ENCODE data around the gene ALKBH5. TPM values are rescaled to one million over a fixed set of nuclear protein-coding genes. Genes with fewer than 3 reads are reported as not detected.

ALKBH5 gene
- total and polyA plus RNA-seq, 10 of the 15 experiments (the other 5 are each of a cell fraction or from before 2014, with no cell fraction given) = 13.7 to 99.9 (median 52.4) TPM

DNA sequence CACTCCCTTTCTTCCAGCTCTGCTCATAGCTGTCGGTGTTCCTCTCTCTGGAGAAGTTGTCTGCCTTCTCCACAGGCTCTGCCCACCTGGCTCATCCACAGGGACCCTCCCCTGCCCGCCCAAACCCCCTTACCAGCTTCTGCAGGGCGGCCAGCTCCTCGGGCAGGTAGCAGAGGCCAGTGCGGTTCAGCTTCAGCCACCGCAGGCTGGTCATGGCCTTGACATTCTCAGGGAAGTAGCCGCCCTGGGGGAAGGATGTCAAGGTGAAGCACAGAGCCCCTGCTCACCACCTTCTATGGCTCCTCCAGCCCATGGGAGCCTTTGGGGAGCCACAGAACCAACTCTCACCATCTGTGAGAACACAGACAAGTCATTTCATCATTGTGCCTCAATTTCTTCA is 73.1 kb downstream of the ALKBH5 start:
- Histone ChIP-seq H3K27me3 (replicated peaks in 1 of 2; ENCODE audit: control insufficient read depth in 2 of 2, insufficient read depth in 2 of 2, low read length in 1 of 2) (no peaks in the 10 kb centered on the region), H4K20me1 (ENCODE audit: control insufficient read depth, insufficient read depth) (no peaks in the 10 kb centered on the region), H3K4me1 (ENCODE audit: control insufficient read depth, insufficient read depth, low read length) (peaks cover 18% of the 10 kb centered on the region), H3K27ac (ENCODE audit: control insufficient read depth, insufficient read depth) (no peak overlapping the region), H3K9ac (ENCODE audit: control insufficient read depth, insufficient read depth, low read length) (no peak overlapping the region; the same call in 1 of the 2 replicates), H3K79me2 (ENCODE audit: control insufficient read depth, insufficient read depth, low read length) (peaks cover 14% of the 10 kb centered on the region), H2AFZ (ENCODE audit: control insufficient read depth, low read depth, low read length) (no peak overlapping the region), H3K36me3 (ENCODE audit: control insufficient read depth in 2 of 2, insufficient read depth in 2 of 2, low read length in 1 of 2) (peaks cover 11 to 14% of the 10 kb centered on the region in 2 experiments; a peak in 3 of 4 replicates), H3K9me3 (replicated peaks; ENCODE audit: control insufficient read depth, insufficient read depth, low read length) (no peaks in the 10 kb centered on the region), H3K4me2 (ENCODE audit: control insufficient read depth, insufficient read depth) (no peak overlapping the region), H3K4me3 (0 out of 2 replicates have a peak overlapping the region, but pooled peaks have one; percentile 97)
- DNase-seq (ENCODE audit: low read depth, low spot score) = no peak
- BruUV-seq (replicated peaks) = no TSS peak
- intact Hi-C loops (cut with micrococcal nuclease; ENCODE audit: unreplicated experiment) (no loop called here), in situ Hi-C loops (cut with MboI) (no loop called here)
- 92% methylated on average over 7 of the region's 7 CpGs for WGBS (ENCODE audit: insufficient coverage, insufficient replicate concordance, low lambda C conversion rate, missing lambda C conversion rate)
- TF ChIP-seq WRNIP1 (IDR thresholded peaks at IDR 0.05; ENCODE audit: borderline replicate concordance, low read depth, low read length) (no peak), PKNOX1 (IDR thresholded peaks at IDR 0.05) (no peak), ZNF622 (IDR thresholded peaks at IDR 0.05) (no peak), MXI1 (IDR thresholded peaks at IDR 0.05; ENCODE audit: low read depth, low read length) (no peak)
- TF ChIP-seq, protein P1, sequence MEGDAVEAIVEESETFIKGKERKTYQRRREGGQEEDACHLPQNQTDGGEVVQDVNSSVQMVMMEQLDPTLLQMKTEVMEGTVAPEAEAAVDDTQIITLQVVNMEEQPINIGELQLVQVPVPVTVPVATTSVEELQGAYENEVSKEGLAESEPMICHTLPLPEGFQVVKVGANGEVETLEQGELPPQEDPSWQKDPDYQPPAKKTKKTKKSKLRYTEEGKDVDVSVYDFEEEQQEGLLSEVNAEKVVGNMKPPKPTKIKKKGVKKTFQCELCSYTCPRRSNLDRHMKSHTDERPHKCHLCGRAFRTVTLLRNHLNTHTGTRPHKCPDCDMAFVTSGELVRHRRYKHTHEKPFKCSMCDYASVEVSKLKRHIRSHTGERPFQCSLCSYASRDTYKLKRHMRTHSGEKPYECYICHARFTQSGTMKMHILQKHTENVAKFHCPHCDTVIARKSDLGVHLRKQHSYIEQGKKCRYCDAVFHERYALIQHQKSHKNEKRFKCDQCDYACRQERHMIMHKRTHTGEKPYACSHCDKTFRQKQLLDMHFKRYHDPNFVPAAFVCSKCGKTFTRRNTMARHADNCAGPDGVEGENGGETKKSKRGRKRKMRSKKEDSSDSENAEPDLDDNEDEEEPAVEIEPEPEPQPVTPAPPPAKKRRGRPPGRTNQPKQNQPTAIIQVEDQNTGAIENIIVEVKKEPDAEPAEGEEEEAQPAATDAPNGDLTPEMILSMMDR (IDR thresholded peaks at IDR 0.05 in 2 of 3, conservative IDR thresholded peaks at IDR 0.05 in 1 of 3; ENCODE audit: control insufficient read depth in 2 of 3, extremely low read depth in 1 of 3, insufficient read depth in 1 of 3, low read depth in 3 of 3, low read length in 3 of 3) = no peak
- no peak for FAIRE-seq
- CTCF ChIA-PET = interaction anchor here (0.5 to 1.4 kb wide), 2 partner anchors 9 to 66 kb away, joined by 5 to 6 read pairs; no protein-coding TSS in a partner anchor
- SMC1A ChIA-PET (ENCODE audit: uncharacterized antibody, unreplicated experiment) = no interaction called here
- no peak for ATAC-seq
- RAD21 ChIA-PET (ENCODE audit: unreplicated experiment) = no interaction called here
- POLR2A ChIA-PET = interaction anchor here (0.5 kb wide), 1 partner anchor 40 kb away, joined by 3 read pairs; no protein-coding TSS in a partner anchor

Measured in GM12878 (cell line).